Left lung (tissue), 14 donors: ENCODE results near the gene MTCP1. TPM values are rescaled to one million over a fixed set of nuclear protein-coding genes. Genes with fewer than 3 reads are reported as not detected.
A peak's percentile ranks its signal among the peaks of the same experiment; 100 is the strongest.

Experiments used
- ATAC-seq: fragments of 200-7000 bp; cut with Tn5 transposase; one replicate; pipeline ENCODE4 v1.9.1; 2020; ENCODE audit warnings: moderate library complexity
- DNase-seq, 4 donors: peaks; one replicate each; pipeline ENCODE4 v3.0.0-alpha.2; 2013 to 2020
- H3K27ac ChIP-seq, 2 donors: fragments of 200-600 bp; sonication (generic) in 1 of 2; one replicate each; pipeline versions ENCODE4 v1.5.0 to v1.8.0; 2020 to 2021
- H3K27me3 ChIP-seq, 2 donors: fragments of 200-600 bp; sonication (generic) in 1 of 2; one replicate each; pipeline versions ENCODE4 v1.5.0 to v1.8.0; 2020 to 2021
- H3K36me3 ChIP-seq, 2 donors: fragments of 200-600 bp; sonication (generic) in 1 of 2; one replicate each; pipeline versions ENCODE4 v1.5.0 to v1.8.0; 2020 to 2021
- H3K4me1 ChIP-seq, 2 donors: fragments of 200-600 bp; one replicate each; pipeline ENCODE4 v1.8.0; 2021
- H3K4me3 ChIP-seq, 2 donors: fragments of 200-600 bp; sonication (generic) in 1 of 2; one replicate each; pipeline versions ENCODE4 v1.5.0 to v1.8.0; 2020 to 2021; ENCODE audit warnings: mild to moderate bottlenecking in 1 of 2
- H3K9me3 ChIP-seq, 2 donors: fragments of 200-600 bp; sonication (generic) in 1 of 2; one replicate each; pipeline versions ENCODE4 v1.5.0 to v1.8.0; 2020 to 2021
- CTCF ChIP-seq, 2 donors: fragments of 200-600 bp; sonication (generic) in 1 of 2; IDR thresholded peaks; one replicate each; pipeline versions ENCODE4 v1.5.0 to v1.8.0; 2021; ENCODE audit warnings: antibody characterized with exemption in 2 of 2
- intact Hi-C, 2 donors: fragments of 100-400 bp; cut with DNase I; formaldehyde crosslinking; loops; one replicate each; pipeline versions ENCODE4 v1.11.2 to v1.14.2; 2022
- long read RNA-seq, 12 donors: library from polyadenylated mRNA in 2 of 12; unstranded in 2 of 12; transcript quantifications; one replicate each; pipeline ENCODE4 v2.0.0 and lab custom pipeline, GENCODE V29; 2019 to 2026
- polyA plus RNA-seq, 6 donors: library from polyadenylated mRNA; unstranded; fragments of 120-200 nt; gene quantifications; one replicate each; pipeline ENCODE4 v1.2.1, GENCODE V29; 2013; ENCODE audit not compliant: insufficient read length in 6 of 6
- total RNA-seq, 2 donors: library from RNA; stranded (reverse); fragmentation: NEBNext Ultra II Directional; extraction: Animal tissue kit (Norgen Biotek cat#: 25700); gene quantifications; one replicate each; pipeline ENCODE4 v1.2.1, GENCODE V29; 2021
- donor health status: DM: no; HTN: yes; CAD: no.
- donor health status: DM: no; HTN: no; CAD: no.

The MTCP1 gene
- total RNA-seq (10 to 100 TPM; 11.5 to 13.1 TPM), polyA plus RNA-seq (10 to 100 TPM; 18.4 to 27.0 (median 22.8) TPM)
- long read RNA-seq, donor 1, partial matches to known transcripts = 335 of 343 reads
- long read RNA-seq, donor 1, other reads (novel, unspliced or antisense) = 8 of 343 reads
- long read RNA-seq, donor 2, partial matches to known transcripts = 6 of 7 reads
- long read RNA-seq, donor 2, other reads (novel, unspliced or antisense) = 0 of 7 reads
- long read RNA-seq, donor 3, partial matches to known transcripts = 139 of 223 reads
- long read RNA-seq, donor 3, other reads (novel, unspliced or antisense) = 84 of 223 reads
- long read RNA-seq, donor 4, partial matches to known transcripts = 0 of 1 reads
- long read RNA-seq, donor 4, other reads (novel, unspliced or antisense) = 1 of 1 reads
- long read RNA-seq, donor 5, partial matches to known transcripts = 0 of 7 reads
- long read RNA-seq, donor 5, other reads (novel, unspliced or antisense) = 7 of 7 reads
- long read RNA-seq, donor 6, partial matches to known transcripts = 0 of 5 reads
- long read RNA-seq, donor 6, other reads (novel, unspliced or antisense) = 5 of 5 reads
- long read RNA-seq, donor 7, partial matches to known transcripts = 0 of 9 reads
- long read RNA-seq, donor 7, other reads (novel, unspliced or antisense) = 8 of 9 reads
- long read RNA-seq, donor 8 = 0 reads
- long read RNA-seq, donor 9 = 0 reads
- long read RNA-seq, donor 10, partial matches to known transcripts = 0 of 1 reads
- long read RNA-seq, donor 10, other reads (novel, unspliced or antisense) = 1 of 1 reads
- long read RNA-seq, donor 11, partial matches to known transcripts = 125 of 284 reads
- long read RNA-seq, donor 11, other reads (novel, unspliced or antisense) = 159 of 284 reads
- long read RNA-seq, donor 12, partial matches to known transcripts = 0 of 6 reads
- long read RNA-seq, donor 12, other reads (novel, unspliced or antisense) = 6 of 6 reads

- Histone ChIP-seq H3K9me3 (no peaks in the 10 kb centered on the region), H3K27me3 (no peaks in the 10 kb centered on the region), H3K27ac (peak within 1 kb of the TSS; percentile 80 to 86), H3K36me3 (no peaks in the 10 kb centered on the region), H3K4me1 (peaks cover 0 to 23% of the 10 kb centered on the region in 2 donors), H3K4me3 (peak within 1 kb of the TSS; percentile 45 to 63)
- TF ChIP-seq CTCF (IDR thresholded peaks at IDR 0.05) = no peak
- ATAC-seq (peak; percentile 95), DNase-seq (peak; percentile 62 to 95 (median 86))
- intact Hi-C loops = no loop called here
Measured at GRCh38 chrX:155070975-155071693, at the start of gene MTCP1, which contains the start of the genes BRCC3 and CMC4. MTCP1 (minus strand) TSS chrX:155071136; CDS start chrX:155066010, 5,126 bp downstream. BRCC3 (plus strand) TSS chrX:155071508; CDS start chrX:155071528, 20 bp downstream. CMC4 (minus strand) TSS chrX:155071136; CDS start chrX:155064023, 7,113 bp downstream.

- ATAC-seq (no peak), DNase-seq (no peak)
- peaks cover 0 to 8% of the 10 kb centered on the region in 2 donors for H3K36me3 ChIP-seq
- H3K27ac ChIP-seq = no peak overlapping the region
- no peaks in the 10 kb centered on the region for H3K4me1 ChIP-seq
- H3K27me3 ChIP-seq = no peaks in the 10 kb centered on the region
- TF ChIP-seq CTCF (IDR thresholded peaks at IDR 0.05) = no peak
- no peaks in the 10 kb centered on the region for H3K9me3 ChIP-seq
- H3K4me3 ChIP-seq = no peak overlapping the region
- intact Hi-C loops = no loop called here
Measured at GRCh38 chrX:155115174-155115819, 44.4 kb upstream of the MTCP1 start.

GRCh38 chrX:155113097-155113496 is 42.2 kb upstream of the MTCP1 start:
- no peak overlapping the region for H3K4me3 ChIP-seq
- H3K36me3 ChIP-seq = peaks cover 0 to 4% of the 10 kb centered on the region in 2 donors
- H3K4me1 ChIP-seq = no peaks in the 10 kb centered on the region
- no peak for ATAC-seq
- no peak for DNase-seq
- intact Hi-C loops = no loop called here
- no peak for TF ChIP-seq CTCF (IDR thresholded peaks at IDR 0.05)
- no peaks in the 10 kb centered on the region for H3K9me3 ChIP-seq
- H3K27ac ChIP-seq = no peak overlapping the region
- H3K27me3 ChIP-seq = no peaks in the 10 kb centered on the region

- no peaks in the 10 kb centered on the region for H3K9me3 ChIP-seq
- TF ChIP-seq CTCF (IDR thresholded peaks at IDR 0.05) = no peak
- ATAC-seq (no peak), DNase-seq (no peak)
- H3K36me3 ChIP-seq = peaks cover 0 to 10% of the 10 kb centered on the region in 2 donors
- no peaks in the 10 kb centered on the region for H3K4me1 ChIP-seq
- H3K27me3 ChIP-seq = no peaks in the 10 kb centered on the region
- no peak overlapping the region for H3K4me3 ChIP-seq
- H3K27ac ChIP-seq = no peak overlapping the region
- intact Hi-C loops = no loop called here
Measured at GRCh38 chrX:155112171-155112570, 41.2 kb upstream of the MTCP1 start.
